T-helper 1 cell treated with Interleukin-12 subunit alpha and Interleukin-12 subunit beta and Interleukin-4 antibody, amounts not matched to agents 30 ng/mL and 1 ng/mL, for 36 hours (primary cell): ENCODE results near the gene ENG. TPM values are rescaled to one million over a fixed set of nuclear protein-coding genes. Genes with fewer than 3 reads are reported as not detected.

Experiments used
- total RNA-seq: library from RNA; stranded (reverse); gene quantifications from 2 replicates; pipeline ENCODE4 v1.2.3, GENCODE V29; 2022

ENG gene
- total RNA-seq, 1 donor from 2014 or later: 20.6 TPM

Other genes with a start within 250 kb of the ENG start
- 16.0 and 16.8 TPM in 2 replicates for gene STXBP1, start 242.4 kb downstream of the ENG start, total RNA-seq
- 0.07 and 0.10 TPM in 2 replicates for gene CFAP157, start 147.7 kb downstream of the ENG start, total RNA-seq
- gene PTRH1, start 139.0 kb downstream of the ENG start, total RNA-seq: 10.1 and 11.0 TPM in 2 replicates
- 0.22 and 0.41 TPM in 2 replicates for gene TTC16, start 138.6 kb downstream of the ENG start, total RNA-seq
- gene TOR2A, start 119.4 kb downstream of the ENG start, total RNA-seq: 17.9 and 18.6 TPM in 2 replicates
- 76.4 and 77.6 TPM in 2 replicates for gene SH2D3C, start 76.0 kb downstream of the ENG start, total RNA-seq
- gene CDK9, start 68.6 kb downstream of the ENG start, total RNA-seq: 111 and 113 TPM in 2 replicates
- 89.5 and 94.8 TPM in 2 replicates for gene FPGS, start 51.8 kb downstream of the ENG start, total RNA-seq
- 58.5 and 60.2 TPM in 2 replicates for gene AK1, start 23.0 kb upstream of the ENG start, total RNA-seq
- 114 and 116 TPM in 2 replicates for gene ST6GALNAC6, start 44.9 kb upstream of the ENG start, total RNA-seq
- 28.4 and 32.2 TPM in 2 replicates for gene ST6GALNAC4, start 62.4 kb upstream of the ENG start, total RNA-seq
- 1.7 and 1.8 TPM in 2 replicates for gene PIP5KL1, start 76.1 kb upstream of the ENG start, total RNA-seq
- gene DPM2, start 83.2 kb upstream of the ENG start, total RNA-seq: 51.3 and 53.8 TPM in 2 replicates
- 175 and 186 TPM in 2 replicates for gene EEIG1, start 126.3 kb upstream of the ENG start, total RNA-seq
- 12.6 and 13.8 TPM in 2 replicates for gene NAIF1, start 212.7 kb upstream of the ENG start, total RNA-seq
- gene SLC25A25, start 213.6 kb upstream of the ENG start, total RNA-seq: 13.9 and 14.8 TPM in 2 replicates